ENCODE data around the gene TSPO.

TSPO gene

DNA sequence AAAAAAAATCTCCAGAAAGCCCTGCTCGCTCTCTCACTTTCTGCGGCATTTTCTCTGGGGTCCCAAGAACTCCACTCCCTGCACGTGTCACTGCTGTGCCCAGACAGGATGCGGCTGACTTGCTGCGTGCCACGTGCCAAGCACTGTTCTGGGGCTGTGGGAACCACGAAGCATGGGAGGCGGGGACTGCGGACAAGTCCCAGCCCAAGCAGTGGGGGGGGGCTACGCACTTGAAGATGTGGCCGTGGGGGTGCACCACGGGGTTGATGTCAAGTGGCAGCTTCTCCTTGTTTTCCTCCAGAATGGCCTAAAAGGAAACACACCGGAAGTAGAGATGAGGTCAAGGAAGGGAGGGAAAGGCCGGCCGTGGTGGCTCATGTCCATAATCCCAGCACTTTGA, 24.7 kb downstream of the TSPO start:
- Histone ChIP-seq H3K9me2 (replicated peaks; ENCODE audit: insufficient read depth, low read length) (no peaks in the 10 kb centered on the region), H3K79me2 (ENCODE audit: low read length) (peaks cover 3% of the 10 kb centered on the region; the same call in 1 of the 2 replicates), H3F3A (ENCODE audit: insufficient read depth, low read length) (no peaks in the 10 kb centered on the region), H3K9me3 (replicated peaks; ENCODE audit: insufficient read depth, low read length) (no peaks in the 10 kb centered on the region), H2AFZ (ENCODE audit: low read length) (no peak overlapping the region), H3K27me3 (replicated peaks; ENCODE audit: insufficient read depth, low read length) (no peaks in the 10 kb centered on the region), H3K4me2 (ENCODE audit: low read depth, low read length) (no peak overlapping the region), H4K20me1 (ENCODE audit: insufficient read depth, low read length) (no peaks in the 10 kb centered on the region), H3K9ac (ENCODE audit: low read length) (no peak overlapping the region), H3K4me1 (ENCODE audit: low read length) (no peaks in the 10 kb centered on the region), H3K36me3 (replicated peaks; ENCODE audit: insufficient read depth, low read length) (peaks cover 9% of the 10 kb centered on the region), H3K4me3 (ENCODE audit: low read length) (no peak overlapping the region), H3K27ac (ENCODE audit: low read length) (no peak overlapping the region)
- DNase-seq: no peak
- no peak for TF ChIP-seq EZH2 (optimal IDR thresholded peaks at IDR 0.05; ENCODE audit: low read depth, low read length)
- TF ChIP-seq EZH2phosphoT487 (IDR thresholded peaks at IDR 0.05; ENCODE audit: low read length): no peak
- TF ChIP-seq, protein P1, sequence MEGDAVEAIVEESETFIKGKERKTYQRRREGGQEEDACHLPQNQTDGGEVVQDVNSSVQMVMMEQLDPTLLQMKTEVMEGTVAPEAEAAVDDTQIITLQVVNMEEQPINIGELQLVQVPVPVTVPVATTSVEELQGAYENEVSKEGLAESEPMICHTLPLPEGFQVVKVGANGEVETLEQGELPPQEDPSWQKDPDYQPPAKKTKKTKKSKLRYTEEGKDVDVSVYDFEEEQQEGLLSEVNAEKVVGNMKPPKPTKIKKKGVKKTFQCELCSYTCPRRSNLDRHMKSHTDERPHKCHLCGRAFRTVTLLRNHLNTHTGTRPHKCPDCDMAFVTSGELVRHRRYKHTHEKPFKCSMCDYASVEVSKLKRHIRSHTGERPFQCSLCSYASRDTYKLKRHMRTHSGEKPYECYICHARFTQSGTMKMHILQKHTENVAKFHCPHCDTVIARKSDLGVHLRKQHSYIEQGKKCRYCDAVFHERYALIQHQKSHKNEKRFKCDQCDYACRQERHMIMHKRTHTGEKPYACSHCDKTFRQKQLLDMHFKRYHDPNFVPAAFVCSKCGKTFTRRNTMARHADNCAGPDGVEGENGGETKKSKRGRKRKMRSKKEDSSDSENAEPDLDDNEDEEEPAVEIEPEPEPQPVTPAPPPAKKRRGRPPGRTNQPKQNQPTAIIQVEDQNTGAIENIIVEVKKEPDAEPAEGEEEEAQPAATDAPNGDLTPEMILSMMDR (IDR thresholded peaks at IDR 0.05; ENCODE audit: low read length): no peak

DNA sequence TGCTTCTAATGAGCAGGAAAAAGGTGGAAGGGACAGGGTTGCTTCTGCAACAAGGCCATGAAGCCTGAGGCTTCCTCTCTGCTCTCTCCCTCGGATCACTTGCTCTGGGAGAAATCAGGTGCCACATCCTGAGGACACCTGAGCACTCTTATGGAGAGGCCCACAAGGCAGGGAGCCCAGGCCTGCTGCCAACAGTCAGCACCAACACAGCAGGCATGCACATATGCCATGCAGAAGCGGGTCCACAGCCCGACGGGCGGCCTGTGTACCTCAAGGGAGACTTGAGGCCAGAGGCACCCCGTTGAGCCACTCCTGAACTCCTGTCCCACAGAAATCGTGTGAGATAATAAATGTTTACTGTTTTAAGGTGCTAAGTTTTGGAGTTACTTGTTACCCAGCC, 26.1 kb downstream of the TSPO start:
- H3K4me1 ChIP-seq (ENCODE audit: low read length): no peaks in the 10 kb centered on the region
- H3K9me3 ChIP-seq (replicated peaks; ENCODE audit: insufficient read depth, low read length): no peaks in the 10 kb centered on the region
- no peak for DNase-seq
- no peak overlapping the region for H3K9ac ChIP-seq (ENCODE audit: low read length)
- H3K4me3 ChIP-seq (ENCODE audit: low read length): no peak overlapping the region
- H2AFZ ChIP-seq (ENCODE audit: low read length): no peak overlapping the region
- H3K9me2 ChIP-seq (replicated peaks; ENCODE audit: insufficient read depth, low read length): no peaks in the 10 kb centered on the region
- no peaks in the 10 kb centered on the region for H4K20me1 ChIP-seq (ENCODE audit: insufficient read depth, low read length)
- H3K27me3 ChIP-seq (replicated peaks; ENCODE audit: insufficient read depth, low read length): no peaks in the 10 kb centered on the region
- H3F3A ChIP-seq (ENCODE audit: insufficient read depth, low read length): no peaks in the 10 kb centered on the region
- H3K36me3 ChIP-seq (replicated peaks; ENCODE audit: insufficient read depth, low read length): peaks cover 9% of the 10 kb centered on the region
- H3K4me2 ChIP-seq (ENCODE audit: low read depth, low read length): no peak overlapping the region
- H3K79me2 ChIP-seq (ENCODE audit: low read length): peaks cover 4% of the 10 kb centered on the region
- H3K27ac ChIP-seq (ENCODE audit: low read length): no peak overlapping the region
- TF ChIP-seq EZH2phosphoT487 (IDR thresholded peaks at IDR 0.05; ENCODE audit: low read length) (no peak), EZH2 (optimal IDR thresholded peaks at IDR 0.05; ENCODE audit: low read depth, low read length) (no peak)
- TF ChIP-seq, protein P1 (IDR thresholded peaks at IDR 0.05; ENCODE audit: low read length): no peak

DNA sequence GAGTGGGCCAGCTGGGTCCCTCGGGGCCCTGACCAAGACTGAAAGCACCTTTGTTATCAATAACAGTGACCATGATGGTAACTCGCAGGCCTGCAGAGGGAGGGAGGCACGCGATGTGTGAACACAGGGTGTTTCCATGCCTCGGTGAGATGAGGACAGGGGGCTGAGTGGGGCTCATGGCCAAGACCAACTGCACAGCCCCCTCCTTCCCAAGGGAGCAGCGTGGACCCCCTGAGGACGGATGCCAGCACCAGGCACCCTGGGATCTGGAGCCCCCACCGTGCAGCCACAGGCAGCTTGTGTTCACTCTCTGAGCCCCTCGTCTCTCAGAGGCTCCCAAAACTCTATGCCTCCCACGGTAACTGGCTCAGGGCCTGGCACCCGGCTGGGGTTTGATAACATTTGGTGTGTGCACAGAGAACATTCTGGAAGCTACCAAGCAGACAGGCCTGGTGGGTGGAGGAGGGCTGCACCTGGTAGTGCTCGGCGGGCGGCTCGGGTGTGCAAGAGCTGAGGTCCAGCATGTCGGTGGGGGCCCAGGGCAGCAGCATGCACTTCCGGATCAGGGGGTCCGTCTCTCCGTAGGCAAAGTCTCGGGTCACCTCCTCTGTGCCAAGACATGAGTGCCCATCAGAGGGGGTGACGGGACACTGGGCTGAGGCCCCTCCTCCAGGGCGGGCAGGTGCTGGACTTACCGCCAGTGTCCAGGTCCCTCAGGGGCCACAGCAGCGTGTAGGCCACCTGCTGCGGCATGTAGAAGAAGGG, 28.0 kb downstream of the TSPO start:
- no peak overlapping the region for H3K27ac ChIP-seq (ENCODE audit: low read length)
- H3K36me3 ChIP-seq (replicated peaks; ENCODE audit: insufficient read depth, low read length): peaks cover 9% of the 10 kb centered on the region
- no peaks in the 10 kb centered on the region for H4K20me1 ChIP-seq (ENCODE audit: insufficient read depth, low read length)
- H3K9me2 ChIP-seq (replicated peaks; ENCODE audit: insufficient read depth, low read length): no peaks in the 10 kb centered on the region
- no peaks in the 10 kb centered on the region for H3F3A ChIP-seq (ENCODE audit: insufficient read depth, low read length)
- H3K9me3 ChIP-seq (replicated peaks; ENCODE audit: insufficient read depth, low read length): no peaks in the 10 kb centered on the region
- no peak overlapping the region for H3K4me3 ChIP-seq (ENCODE audit: low read length)
- H3K27me3 ChIP-seq (replicated peaks; ENCODE audit: insufficient read depth, low read length): no peaks in the 10 kb centered on the region
- H3K4me1 ChIP-seq (ENCODE audit: low read length): no peaks in the 10 kb centered on the region
- no peak for TF ChIP-seq EZH2 (optimal IDR thresholded peaks at IDR 0.05; ENCODE audit: low read depth, low read length)
- TF ChIP-seq, protein P1 (IDR thresholded peaks at IDR 0.05; ENCODE audit: low read length): no peak
- TF ChIP-seq EZH2phosphoT487 (IDR thresholded peaks at IDR 0.05; ENCODE audit: low read length): no peak
- no peak overlapping the region for H3K4me2 ChIP-seq (ENCODE audit: low read depth, low read length)
- H3K9ac ChIP-seq (ENCODE audit: low read length): no peak overlapping the region
- H2AFZ ChIP-seq (ENCODE audit: low read length): no peak overlapping the region
- no peak for DNase-seq
- H3K79me2 ChIP-seq (ENCODE audit: low read length): peaks cover 22% of the 10 kb centered on the region
